NT2/D1 (cell line): ENCODE measurements around the gene GTF2F2.

ENCODE experiments used
- SUZ12 ChIP-seq: IDR thresholded peaks from 2 replicates; pipeline ENCODE4 v1.6.1; 2011; ENCODE audit not compliant: insufficient read length, insufficient read depth; ENCODE audit errors: extremely low read depth
- YY1 ChIP-seq: IDR thresholded peaks from 2 replicates; pipeline ENCODE4 v1.6.1; 2011; ENCODE audit not compliant: insufficient read length, insufficient read depth
- ZNF274 ChIP-seq: IDR thresholded peaks from 2 replicates; pipeline ENCODE4 v1.6.1; 2011; ENCODE audit warnings: mild to moderate bottlenecking, low read depth, low read length

DNA sequence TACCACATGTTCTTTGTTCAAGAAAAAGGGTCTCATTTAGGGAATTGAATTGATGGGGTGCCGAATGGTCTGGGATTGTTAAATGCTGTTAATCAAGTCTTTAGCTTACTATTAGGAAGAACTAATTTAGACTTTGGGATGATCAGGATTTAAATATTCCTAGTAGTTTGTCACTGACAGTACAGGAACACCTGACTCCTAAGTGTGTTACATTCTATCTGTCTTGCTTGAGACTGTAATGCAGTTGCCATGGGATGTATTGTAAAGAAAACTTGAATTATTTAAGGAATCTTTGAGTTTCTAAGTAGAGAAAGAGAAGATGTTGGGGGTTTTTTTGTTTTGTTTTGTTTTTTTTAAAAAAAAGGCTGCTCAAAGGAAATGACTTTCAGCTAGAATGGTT is 98.4 kb downstream of the GTF2F2 start:
- TF ChIP-seq ZNF274, result no peak
- TF ChIP-seq SUZ12, result no peak
- TF ChIP-seq YY1, result no peak
